Activated CD8-positive, alpha-beta memory T cell treated with anti-CD3 and anti-CD28 coated beads for 48 hours (primary cell): ENCODE data around the gene DNAJC4.

ENCODE experiments used
- DNase-seq, 3 experiments: peaks; one replicate each; pipeline ENCODE4 v3.0.0-alpha.2; 2020; ENCODE audit warnings: low read depth in 2 of 3, low spot score in 2 of 3

DNAJC4 gene

DNA sequence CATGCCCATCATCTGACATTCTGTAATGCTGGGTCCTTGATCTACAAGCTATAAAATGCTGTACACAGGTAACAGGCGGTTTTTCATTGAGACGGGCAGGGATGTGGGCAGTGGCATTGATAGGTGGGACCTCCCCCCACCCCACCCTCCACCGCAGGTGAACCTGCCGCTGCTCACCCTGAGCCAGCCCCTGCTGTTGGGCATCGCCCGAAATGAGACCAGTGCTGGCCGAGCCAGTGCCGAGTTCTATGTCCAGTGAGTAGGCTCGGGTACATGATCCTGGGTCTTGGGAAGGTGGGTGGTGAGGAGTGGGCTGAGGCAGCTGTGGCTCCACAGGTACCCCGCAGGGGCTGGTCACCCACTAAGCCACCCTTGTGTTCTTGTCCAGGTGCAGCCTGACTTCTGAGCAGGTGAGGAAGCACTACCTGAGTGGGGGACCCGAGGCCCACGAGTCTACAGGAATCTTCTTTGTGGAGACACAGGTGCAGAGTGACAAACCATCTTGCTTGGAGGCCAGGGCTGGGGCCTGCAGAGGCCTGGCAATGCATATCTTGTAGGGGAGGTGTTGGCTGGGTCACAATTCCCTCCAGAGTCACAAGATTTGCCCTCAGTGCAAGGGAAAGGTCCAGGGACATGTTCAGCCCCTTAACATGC, 1.1 kb upstream of the DNAJC4 start:
- no peak for DNase-seq

DNA sequence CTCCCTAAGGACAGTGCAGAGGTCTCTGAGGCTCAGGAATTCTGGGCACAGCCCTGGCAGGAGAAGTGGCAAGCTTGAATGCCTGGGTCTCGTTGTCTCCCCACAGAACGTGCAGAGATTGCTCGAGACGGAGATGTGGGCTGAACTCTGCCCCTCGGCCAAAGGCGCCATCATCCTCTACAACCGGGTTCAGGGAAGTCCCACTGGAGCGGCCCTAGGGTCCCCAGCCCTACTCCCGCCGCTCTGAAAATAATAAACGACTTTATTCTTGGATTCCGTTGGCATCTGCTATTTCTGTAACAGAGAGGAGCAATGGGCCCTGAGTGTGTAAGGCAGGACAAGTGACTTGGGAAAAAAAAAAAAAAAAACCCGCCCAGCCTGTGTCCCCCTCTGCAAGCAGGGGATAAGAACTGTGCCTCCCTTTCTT, 591 bp upstream of the DNAJC4 start:
- DNase-seq, result no peak

DNA sequence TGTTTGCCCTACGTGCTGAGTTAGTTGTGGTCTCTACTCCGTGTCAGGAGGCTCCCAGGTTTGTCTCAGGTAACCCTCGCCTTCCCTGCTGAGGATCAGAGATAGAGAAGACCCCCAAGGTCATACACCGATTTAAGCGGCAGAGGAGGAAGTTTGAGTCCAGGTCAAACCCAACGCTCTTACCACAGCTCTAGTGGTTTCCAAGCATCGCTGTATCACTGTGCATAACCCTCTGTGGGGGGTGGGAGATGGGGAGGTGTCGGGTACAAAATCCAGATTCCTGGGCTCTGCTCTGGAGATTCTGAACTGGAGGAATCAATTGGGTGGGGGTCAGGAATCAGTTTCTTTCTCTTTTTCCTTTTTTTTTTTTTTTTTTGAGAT, 627 bp downstream of the DNAJC4 start:
- DNase-seq, result no peak

DNA sequence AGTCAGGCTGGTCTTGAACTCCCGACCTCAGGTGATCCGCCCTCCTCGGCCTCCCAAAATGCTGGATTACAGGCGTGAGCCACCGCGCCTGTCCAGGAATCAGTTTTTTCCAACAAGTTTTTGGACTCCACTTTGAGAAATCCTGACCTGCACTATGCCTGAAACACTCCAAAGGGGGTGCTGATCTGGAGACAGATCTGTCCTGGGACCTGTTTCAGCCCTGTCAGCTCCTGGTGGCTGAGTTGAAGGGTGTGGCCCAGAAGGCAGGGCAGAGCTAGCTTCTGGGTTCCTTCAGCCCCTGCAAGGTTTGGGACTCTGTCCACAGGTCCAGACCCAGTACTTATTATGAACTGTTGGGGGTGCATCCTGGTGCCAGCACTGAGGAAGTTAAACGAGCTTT, 1.2 kb downstream of the DNAJC4 start:
- DNase-seq, result no peak

DNA sequence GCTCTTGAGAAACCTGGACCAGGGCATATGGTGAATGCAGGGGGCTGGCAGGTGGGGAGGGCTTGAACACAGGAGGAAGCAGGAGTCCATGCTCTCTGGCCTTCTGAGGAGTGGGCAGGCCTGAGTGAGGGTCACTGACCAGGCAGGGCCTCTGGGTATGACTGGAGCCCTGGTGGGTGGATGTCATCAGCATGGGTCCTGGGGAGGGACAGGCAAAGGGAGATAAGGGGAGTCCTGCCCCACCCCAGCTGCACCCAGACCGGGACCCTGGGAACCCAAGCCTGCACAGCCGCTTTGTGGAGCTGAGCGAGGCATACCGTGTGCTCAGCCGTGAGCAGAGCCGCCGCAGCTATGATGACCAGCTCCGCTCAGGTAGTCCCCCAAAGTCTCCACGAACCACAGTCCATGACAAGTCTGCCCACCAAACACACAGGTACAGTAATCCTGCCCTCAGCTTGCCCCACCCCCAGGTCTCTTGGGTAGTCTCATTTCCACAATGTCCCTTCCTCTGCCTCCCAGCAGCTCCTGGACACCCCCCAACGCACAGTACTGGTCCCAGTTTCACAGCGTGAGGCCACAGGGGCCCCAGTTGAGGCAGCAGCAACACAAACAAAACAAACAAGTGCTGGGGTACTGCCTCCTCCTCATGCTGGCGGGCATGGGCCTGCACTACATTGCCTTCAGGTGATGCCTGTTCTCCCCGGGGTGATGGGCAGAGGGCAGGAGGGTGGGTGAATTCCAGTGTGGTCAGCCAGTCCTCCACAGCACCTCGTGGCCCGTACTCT, 2.0 kb downstream of the DNAJC4 start:
- no peak for DNase-seq

DNA sequence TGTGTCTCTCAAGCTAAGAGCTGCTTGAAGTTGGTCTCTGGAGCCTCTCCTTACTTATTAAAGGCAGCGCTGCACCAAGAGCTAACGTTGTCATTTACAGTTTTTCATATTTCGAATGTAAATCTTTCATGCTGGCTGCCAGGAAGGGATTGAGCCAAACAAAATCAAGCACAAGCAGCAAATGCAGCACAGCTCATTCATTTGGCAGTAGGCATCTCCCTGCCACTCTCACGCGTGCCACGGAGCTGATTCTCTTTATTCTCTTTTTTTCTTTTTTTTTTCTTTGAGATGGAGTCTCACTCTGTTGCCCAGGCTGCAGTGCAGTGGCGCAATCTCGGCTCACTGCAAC, 2.6 kb downstream of the DNAJC4 start:
- no peak for DNase-seq

DNA sequence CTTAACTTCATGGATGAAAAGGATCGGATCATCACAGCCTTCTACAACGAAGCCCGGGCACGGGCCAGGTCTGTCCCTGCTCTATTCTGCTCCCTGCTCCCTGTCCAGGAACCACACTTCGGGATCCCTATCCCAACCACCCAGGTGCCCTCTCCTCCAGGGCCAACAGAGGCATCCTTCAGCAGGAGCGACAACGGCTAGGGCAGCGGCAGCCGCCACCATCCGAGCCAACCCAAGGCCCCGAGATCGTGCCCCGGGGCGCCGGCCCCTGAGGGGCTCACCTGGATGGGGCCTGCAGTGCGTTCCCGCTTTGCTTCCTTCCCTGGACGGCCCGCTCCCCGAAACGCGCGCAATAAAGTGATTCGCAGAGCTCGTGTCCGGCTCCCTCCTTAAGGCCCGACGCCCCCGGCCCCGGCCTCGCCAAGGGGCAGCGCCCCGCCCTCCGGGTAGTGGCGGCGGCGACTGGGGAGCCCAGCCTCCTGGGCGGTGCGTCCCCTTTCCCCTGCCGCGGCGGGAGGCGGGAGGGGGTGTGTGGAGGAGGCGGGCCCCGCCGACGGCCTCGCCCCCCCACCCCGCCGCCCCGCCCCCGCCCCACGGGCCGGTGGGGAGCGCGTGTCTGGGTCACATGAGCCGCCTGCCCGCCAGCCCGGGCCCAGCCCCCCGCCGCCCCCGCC, 3.7 kb downstream of the DNAJC4 start, which contains the start of gene VEGFB:
Gene VEGFB (plus strand): TSS at position 672 of the 674 bp plus-strand sequence. CDS start 250 bp downstream, outside the sequence.
- DNase-seq, result no peak

DNA sequence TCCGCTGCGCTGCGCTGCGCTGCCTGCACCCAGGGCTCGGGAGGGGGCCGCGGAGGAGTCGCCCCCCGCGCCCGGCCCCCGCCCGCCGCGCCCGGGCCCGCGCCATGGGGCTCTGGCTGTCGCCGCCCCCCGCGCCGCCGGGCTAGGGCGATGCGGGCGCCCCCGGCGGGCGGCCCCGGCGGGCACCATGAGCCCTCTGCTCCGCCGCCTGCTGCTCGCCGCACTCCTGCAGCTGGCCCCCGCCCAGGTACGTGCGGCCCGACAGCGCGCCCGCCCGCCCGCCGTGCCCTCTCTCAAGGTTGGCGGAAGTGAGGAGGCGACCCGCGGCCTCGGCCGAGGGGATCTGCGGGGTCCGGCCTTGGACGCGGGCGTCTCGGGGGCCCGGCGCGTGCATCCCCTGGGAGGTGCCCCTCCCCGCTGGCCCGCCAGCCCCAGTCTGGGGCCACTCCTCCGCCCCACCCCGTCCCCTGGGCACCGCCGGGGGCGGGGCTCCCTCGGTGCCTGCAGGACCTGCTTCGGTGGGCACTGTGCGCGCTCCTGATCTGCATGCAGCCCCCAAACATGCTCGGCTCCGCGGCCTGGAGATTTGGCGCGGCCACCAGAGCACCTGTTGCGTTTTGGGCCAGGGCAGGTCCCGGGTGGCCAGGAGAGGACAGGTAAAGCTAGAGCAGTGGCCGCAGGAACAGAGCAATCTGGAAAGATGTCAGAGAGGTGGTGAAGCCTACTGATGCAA, 4.5 kb downstream of the DNAJC4 start:
- no peak for DNase-seq

DNA sequence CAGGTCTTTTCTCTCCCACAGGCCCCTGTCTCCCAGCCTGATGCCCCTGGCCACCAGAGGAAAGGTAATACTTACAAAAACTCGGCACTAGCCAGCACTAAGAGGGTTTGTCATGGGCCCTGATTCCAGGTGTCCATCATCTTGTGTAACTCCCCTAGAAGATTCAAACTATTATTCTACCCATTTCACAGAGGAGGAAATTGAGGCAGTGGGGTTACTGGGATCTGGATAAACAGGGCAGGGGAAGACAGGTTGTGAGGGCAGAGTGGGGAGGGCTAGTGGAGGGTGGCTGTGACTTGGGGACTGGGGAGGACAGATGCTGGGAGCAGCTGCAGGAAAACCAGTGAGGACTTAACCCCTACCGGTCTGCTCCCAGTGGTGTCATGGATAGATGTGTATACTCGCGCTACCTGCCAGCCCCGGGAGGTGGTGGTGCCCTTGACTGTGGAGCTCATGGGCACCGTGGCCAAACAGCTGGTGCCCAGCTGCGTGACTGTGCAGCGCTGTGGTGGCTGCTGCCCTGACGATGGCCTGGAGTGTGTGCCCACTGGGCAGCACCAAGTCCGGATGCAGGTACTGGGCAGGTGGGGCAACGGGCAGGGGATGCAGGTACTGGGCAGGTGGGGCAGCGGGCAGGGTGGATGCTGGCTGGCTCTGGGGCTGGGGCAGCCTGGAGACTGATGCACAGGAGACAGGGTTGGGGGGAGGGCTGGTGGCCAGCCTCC, 5.3 kb downstream of the DNAJC4 start:
- no peak for DNase-seq

DNA sequence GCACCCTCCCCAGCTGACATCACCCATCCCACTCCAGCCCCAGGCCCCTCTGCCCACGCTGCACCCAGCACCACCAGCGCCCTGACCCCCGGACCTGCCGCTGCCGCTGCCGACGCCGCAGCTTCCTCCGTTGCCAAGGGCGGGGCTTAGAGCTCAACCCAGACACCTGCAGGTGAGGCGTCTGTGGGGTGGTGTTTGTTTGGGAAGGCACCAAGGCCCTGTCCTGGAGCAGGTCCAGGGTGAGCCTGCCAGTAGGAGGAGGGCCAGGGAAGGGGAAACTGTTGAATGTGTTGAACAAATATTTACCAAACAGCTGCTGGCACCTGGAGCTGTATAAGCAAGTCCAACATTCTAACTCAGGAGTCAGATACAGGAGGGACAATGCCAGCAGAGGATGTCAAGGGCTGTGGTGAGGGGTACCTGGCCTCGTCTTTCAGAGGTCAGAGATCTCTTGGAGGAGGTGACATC, 7.2 kb downstream of the DNAJC4 start:
- DNase-seq, result no peak

DNA sequence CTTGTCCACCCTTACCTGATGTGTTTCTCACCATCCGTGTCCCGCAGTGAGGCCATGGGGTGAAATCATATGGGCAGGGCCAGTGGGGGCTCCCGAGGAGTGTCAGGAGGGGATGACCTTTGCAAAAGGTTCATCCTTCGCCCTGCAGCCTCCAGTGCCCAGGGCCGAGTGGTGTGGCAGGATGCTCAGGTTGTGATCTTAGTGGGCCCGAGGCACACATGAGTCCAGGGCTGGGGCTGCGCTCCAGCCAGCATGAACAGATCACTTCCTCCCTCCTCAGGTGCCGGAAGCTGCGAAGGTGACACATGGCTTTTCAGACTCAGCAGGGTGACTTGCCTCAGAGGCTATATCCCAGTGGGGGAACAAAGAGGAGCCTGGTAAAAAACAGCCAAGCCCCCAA, 7.7 kb downstream of the DNAJC4 start:
- no peak for DNase-seq

DNA sequence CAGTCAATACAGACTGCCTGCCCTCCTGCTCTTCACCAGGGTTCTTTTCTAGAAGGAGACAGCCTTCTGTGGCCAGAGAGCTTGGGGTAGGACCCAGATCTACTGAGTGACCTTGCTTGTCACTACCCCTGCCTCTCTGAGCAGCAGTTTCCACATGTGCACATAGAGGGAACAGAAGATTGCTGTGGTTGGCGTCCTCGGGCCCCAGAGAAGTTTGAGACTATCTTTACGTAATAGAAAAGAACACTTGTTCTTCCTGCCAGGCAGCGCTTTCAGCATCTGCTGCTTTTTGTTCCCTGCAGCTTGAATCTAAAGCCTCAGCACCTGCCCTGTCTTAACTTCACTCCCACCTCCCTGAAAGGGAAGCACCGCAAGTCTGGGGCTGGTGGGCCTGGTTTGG, 8.7 kb downstream of the DNAJC4 start:
- DNase-seq, result no peak

DNA sequence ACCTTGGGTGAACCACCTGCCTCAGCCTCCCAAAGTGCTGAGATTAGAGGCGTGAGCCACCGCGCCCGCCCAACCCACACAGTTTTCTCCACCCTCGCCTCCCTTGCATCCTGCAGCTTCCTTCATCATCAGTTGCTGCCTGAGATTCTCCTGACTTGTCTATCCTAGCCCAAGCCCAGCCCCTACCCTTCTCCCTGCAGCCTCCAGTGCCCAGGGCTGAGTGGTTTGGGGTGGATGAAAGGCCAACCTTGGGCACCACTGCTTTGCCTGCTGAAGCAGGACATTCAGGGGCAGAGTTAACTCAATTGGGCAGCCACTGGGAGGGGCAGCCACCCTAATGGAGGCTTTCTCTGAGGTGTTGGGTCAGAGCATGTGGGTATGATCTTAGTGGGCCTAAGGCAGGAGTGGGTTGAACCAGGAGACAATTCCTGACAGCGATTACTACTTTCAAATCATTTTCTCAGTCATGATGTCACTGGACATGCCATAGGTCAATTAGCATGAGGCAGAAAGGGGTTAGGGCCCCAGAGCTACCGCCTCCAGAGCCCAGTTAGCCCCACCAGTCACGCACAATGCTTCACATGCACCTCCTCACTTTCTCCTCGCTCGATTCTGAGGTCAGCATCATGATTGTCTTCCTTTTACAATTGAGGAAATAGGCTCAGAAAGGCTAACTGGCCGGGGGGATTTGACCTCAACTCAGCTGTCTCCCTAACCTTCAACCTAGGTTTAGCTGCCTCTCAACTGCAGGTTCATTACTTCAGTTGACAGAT, 9.5 kb downstream of the DNAJC4 start:
- DNase-seq, result no peak

DNA sequence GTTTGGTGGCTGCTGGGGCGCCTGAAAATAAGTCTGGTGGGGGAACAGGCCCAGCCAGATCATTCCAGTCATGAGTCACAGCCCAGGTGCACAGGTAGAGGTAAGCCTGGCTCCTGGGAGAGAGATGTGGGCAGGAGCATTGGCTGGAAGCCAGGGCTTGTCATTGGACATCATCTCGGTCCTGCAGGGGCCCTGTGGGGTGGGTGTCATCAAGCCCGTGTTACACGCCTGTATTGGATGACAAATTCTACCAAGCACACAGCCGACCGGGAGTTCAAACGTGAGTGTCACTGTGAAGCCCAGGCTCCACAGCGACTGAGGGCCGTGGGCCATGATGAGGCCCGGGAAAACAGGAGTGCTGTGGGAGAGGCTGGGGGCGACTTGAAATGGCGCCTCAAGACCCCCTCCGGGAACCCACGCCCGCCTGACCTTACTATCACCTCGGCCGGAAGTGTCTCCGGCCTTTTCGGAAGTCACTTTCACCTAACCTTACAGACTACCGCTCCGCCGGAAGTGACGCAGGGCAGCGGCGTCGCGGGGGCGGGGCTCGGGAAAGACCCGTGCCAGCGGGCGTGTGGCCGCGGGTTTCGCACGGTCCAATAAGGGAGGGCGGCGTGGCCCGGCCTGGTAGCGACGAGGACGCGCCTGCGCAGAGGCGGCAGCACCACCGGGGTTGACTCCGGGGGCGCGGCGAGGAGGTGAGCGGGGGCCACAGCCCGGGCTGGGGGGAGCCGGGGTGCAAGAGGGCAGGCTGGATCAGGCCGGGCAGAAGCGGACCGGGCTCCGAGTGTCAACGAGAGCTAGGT, 10.3 kb downstream of the DNAJC4 start, which contains the start of gene FKBP2:
Gene FKBP2 (plus strand): TSS at position 661 of the 806 bp plus-strand sequence. CDS start 1,293 bp downstream, outside the sequence.
- peak; percentile 95 to 100 (median 97) for DNase-seq

DNA sequence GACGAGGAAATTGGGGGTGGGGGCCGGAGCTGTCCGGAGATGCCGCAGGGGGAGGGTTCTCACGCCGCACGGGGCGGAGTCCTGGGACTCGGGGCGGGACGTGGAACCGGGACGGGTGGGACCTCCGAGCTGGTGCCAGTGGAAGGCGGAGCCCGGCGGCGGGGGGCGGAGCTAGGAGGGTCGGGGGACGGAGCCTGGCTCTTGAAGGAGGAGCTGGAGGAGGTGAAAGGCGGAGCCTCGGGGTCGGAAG, 10.8 kb downstream of the DNAJC4 start:
- DNase-seq, result peak; percentile 99 to 100 (median 99)

DNA sequence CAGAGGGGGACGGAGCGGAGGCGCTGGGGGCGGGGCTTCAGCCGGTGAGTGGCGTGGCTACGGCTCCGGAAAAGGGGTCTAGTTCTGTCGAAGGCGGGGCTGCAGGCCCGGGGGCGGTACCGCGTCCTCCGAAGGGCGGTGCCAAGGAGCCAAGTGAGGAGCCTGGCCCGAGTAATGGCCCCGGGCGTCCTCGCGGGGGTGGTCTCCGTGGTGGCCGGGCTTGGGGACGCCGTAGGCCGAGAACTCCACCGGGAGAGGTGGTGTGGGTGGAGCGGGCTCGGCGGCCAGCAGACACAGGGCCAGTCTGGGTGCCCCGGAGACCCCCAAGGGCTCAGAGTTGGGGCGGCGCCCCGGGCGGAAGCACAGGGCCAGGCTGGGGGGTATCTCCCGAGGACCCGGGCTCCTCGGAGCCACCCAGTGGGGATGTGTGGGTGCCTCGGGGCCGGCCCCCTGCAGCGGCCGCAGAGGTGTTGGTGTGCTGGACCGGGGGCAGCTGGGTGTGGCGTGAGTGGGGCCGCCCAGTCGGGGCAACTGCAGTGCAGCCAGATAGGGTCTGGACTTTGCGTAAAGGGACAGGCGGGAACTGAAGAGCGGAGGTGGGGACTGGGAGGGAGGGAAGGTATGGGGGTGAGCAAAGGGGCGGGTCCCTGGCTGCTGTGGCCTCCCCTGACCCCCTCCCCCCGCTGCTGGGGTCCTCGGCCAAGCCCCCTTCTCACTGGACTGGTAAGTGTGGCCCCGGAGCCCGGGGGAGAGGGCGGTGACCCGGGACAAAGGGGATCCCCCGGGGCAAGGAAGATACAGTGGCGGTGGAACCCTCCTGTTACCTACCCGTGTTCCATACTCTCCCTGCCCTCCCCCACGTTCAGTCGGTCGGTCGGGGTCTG, 11.4 kb downstream of the DNAJC4 start:
- DNase-seq, result no peak

DNA sequence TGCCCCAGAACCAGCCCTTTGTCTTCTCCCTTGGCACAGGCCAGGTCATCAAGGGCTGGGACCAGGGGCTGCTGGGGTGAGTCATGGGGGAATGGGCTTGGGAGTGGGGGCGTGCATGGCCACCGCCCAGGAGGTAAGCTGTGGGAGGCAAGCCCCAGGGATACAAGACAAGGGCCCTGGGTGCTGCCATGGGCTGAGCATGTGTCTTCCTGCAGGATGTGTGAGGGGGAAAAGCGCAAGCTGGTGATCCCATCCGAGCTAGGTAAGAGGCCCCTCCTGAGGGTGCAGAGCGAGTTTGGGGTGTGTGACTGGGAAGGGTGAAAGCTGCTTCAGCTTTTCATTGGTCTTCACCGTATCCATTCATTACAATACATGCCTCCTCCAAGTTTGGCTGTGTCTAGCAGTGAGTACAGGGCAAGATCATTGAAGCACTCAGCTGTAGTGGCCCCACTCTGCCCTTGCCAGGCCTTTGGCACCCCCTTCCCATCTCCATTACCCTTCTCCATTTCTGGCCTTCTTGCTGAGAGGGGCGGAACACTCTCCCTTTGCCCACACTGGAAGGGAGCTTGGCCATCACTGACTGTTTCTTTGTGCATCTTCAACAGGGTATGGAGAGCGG, 13.0 kb downstream of the DNAJC4 start:
- DNase-seq, result no peak

DNA sequence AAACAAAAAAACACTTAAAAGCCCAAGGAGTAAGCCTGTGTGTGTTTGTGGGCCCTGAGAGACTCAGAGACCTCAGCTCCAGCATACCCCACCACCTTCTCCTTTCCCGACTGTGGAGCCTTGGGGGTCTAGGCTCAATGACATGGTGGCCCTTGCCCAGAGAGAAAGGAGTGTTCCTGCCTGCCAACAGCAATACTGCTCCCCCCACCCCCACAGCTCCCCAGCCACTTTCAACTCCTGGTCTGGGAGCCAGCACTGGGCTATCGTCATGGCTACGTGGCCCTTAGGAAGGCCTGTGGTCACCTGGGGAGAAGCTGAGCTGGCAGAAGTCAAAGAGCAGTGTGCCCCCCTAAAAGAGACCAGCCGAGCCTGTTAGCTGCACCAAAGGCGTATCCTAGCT, 13.8 kb downstream of the DNAJC4 start:
- no peak for DNase-seq
